GM19324 (cell line): ENCODE data around the gene ADISSP.

ENCODE experiments used
- ATAC-seq: cut with Tn5 transposase; IDR thresholded peaks from one replicate; pipeline ENCODE4 v1.9.1; 2021; ENCODE audit warnings: mild to moderate bottlenecking, moderate library complexity; ENCODE audit not compliant: unreplicated experiment, low FRiP score

Gene ADISSP

DNA sequence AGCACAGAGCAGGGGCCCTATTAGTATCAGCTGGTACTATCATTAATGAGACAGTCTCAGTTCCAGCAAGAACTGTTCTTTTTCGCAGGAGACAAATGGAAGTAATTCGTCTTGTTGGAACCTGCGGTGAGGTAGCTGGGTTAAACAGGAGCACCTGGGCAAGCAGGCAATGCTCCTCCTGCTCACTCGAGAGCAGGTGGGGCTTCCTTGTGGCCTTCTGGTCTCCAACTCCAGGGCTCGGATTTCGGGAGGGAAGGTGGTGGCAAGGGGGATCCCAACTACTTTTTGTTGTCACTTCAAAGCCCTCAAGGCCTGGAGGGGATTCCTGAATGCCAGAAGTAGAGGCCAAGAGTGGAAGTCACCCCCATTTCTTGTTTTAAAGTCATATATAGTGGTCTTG, 15.0 kb upstream of the ADISSP start:
- ATAC-seq = no peak

DNA sequence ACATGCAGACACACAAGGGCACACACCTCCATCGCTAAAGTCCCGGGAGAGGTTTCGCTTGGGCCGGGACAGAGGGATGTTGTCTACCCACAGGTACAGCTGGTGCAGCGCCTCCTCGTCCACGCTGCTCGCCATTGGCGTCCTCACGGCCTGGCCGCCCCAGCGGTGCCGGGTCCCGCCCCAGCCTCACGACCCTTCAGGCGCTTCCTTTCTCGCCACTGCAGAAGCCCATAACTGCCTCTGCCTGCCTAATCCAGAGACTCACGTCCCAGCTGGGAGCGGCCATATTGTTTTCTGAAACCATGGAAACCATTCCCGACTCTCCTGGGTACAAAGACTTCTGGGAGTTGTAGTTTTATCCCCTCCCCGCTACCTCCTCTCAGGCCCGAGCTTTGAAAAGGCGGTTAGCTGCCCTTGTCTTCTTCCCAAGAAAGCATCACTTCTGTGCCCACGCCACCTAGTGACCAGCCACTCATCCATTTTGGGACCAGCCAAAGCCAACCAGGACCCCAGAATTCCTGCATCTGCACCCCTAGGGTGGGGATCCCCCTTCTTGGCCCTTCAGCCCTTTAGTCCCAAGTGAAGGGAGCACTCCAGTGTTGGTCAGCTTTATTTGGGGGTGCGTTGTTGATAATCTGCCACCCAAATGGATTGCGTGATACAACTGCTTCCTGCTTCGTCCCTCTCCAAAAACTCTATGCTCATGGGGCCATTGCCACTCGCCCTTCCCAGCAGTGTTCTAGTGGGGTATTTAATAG, 13.8 kb upstream of the ADISSP start, which contains the start of gene SPEF1:
Gene SPEF1, minus strand, starts transcription at position 296 of the 758 bp plus-strand sequence. Its CDS starts 161 bp downstream, at position 135.
- ATAC-seq = peak; percentile 39

DNA sequence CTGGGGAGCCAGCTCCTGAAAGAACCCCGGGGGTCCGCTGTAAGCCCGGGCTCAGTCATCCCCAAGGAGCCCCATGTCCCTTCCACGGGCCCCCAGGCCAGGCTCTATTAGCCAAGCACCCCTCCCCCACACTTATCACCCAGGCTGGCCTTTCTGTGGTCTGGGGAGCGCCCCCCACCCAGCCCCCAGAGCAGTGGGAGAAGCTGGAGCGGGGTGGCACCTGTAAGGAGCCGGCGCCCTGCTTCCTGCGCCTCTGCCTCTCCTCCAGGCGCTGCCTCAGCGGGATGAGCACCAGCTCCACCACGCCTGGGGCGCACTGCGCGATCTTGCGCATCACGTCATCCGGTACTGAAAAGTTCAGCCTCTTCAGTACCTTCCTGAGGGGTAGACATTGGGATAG, 11.4 kb upstream of the ADISSP start:
- ATAC-seq = no peak

DNA sequence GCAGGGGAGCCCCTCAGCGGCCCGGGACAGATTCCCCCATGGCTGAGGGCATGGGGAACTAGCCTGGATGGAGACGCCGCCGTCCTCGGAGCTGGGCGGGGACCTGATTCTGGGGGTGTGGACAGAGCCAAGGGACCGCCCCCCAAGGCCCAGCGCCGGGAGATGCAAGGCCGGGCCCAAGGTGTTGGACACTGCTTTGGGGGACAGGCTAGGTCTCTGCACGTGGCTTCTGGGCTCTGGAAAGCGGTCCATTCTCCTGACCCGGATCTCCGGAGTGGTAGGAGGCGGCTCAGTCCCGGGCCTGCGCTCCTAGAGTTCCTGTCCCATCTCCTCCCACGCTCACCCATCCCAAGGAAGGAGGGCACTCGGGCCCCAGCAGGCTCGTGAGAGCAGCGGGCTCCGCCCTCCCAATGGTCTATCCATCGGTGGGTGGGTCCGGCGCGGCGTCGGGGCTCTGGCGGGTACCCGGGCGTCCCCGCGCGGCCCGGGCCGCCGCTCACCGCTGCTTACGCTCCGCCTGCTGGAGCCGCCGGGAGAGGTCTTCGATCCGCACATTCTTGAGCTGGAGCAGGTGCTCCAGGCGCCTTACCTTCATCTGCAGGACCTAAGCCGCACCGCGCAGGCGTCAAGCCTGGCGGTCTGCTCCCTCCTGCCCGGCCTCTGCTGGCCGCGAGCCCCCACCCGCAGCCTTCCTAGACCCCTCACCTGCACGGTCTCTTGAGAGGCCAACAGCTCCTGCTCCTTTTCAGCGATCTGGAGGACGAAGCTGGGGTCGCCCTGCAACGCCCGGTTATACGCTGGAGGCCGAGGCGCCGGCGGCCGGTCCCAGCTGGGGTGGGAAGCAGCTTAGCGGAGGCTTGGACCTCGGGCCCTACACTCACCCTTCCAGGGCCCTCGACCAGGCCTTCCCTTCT, 10.4 kb upstream of the ADISSP start:
- ATAC-seq = no peak

DNA sequence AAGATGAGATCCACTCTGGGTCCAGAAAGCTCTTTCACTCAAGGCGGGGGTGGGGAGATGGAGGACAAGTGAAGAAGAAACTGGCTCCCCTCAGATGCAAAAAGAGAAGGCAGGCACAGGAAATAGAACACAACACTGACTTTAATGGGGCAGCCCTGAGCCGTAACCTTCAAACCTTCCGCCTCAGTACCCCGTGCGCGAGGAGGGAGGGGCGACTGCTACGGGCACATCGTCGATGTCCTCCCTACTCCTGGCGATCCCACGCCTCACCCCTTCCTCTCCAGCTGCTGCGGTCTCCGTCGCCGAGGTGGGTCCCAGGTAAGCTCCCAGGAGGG, 9.8 kb upstream of the ADISSP start:
- ATAC-seq = no peak

DNA sequence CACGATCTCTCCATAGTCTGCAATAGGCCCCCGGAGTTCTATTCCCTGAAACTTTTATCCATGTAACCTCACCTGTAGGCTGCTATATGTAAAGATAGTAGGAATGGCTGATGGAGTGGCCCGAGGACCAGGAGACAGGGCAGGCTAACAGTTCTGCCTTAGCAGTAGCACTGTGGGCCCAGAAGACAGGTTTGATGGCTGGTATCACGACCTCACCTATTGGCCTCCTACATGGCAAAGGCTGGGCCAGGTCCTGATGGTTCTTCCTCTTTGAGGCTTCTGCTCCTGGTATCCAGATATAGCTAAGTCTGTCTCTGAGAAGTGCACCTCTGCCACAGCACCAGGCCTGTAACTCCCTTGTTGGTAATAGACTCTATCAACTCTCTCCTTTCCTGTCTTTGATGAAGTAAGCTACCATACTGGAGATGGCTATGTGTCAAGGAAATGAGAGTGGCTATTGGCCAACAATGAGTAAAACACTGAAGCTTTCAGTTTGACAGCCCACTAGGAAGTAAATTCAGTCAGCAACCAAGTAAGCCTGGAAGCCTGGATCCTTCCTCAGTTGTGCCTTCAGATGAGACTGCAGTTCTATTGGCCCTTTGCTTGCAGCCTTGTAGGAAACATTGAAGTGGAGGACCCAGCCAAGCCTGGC, 8.0 kb upstream of the ADISSP start:
- ATAC-seq = no peak

DNA sequence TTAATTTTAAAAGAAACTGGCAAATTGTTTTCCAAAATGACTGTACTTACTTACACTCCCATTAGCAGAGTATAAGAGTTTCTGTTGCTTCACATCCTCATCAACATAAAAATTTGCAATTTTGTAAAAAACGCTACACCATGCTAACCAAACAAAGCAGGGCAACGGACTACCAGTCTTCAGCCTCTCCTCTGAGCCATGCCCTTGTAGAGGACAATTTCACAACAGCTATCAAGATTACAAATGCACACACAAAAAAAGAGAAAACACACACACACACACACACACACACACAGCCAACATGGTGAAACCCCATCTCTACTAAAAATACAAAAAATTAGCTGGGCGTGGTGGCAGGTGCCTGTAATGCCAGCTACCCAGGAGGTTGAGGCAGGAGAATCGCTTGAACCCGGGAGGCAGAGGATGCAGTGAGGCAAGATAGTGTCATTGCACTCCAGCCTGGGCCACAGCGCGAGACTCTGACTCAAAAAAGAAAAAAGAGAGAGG, 4.1 kb upstream of the ADISSP start:
- no peak for ATAC-seq

DNA sequence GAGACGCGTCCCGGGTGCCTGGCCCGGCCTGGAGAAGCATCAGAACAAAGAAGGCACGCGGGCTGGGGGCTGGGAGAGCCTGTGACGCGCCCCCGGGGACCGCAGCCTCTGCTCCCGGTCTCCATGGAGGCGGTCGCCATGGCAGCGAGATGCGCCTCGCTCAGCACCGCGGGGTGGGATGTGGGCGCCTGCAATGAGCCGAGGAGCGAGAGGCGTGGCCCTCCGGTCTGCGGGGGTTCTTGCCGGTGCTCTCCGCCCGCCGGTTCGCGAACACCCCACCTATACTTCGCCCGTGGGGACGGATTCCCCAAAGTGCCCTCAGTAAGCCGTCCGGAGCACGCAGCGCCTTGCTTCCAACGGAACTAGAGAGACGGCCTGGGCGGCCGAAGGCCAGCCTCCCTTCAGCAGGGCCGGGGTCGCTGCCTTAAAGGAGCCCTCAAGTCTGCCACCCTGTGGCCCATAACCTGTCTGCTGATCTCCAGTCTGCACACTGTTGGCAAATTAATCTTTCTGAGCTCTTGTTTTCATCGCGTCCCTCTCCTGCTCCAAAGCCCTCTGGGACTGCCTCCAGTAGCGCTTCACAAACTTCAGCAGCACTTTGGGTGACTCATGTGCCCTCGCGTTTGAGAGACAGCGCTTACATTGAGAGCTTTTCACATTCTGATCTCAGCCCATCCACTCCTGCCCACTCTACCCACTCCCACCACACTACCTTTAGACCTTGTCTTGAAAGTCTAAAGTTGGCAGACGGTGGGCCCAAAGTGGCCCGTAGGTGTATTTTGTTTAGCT, 983 bp upstream of the ADISSP start:
- peak; percentile 28 for ATAC-seq

DNA sequence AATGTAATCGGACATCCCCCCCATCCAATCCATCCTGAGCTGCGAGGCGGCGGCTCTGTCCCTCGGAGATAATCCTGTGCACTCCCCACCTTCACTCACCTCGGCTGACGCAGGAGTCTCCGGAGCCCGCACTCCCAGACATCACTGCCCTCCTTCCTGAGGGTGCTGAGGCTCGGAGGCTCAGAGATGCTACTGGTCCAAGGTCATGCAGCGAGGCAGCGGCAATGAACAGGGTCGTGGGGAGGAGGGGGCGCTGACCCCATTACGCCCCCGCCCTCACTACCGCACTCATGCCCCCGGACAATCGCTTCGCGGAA, 485 bp downstream of the ADISSP start:
- ATAC-seq = no peak

DNA sequence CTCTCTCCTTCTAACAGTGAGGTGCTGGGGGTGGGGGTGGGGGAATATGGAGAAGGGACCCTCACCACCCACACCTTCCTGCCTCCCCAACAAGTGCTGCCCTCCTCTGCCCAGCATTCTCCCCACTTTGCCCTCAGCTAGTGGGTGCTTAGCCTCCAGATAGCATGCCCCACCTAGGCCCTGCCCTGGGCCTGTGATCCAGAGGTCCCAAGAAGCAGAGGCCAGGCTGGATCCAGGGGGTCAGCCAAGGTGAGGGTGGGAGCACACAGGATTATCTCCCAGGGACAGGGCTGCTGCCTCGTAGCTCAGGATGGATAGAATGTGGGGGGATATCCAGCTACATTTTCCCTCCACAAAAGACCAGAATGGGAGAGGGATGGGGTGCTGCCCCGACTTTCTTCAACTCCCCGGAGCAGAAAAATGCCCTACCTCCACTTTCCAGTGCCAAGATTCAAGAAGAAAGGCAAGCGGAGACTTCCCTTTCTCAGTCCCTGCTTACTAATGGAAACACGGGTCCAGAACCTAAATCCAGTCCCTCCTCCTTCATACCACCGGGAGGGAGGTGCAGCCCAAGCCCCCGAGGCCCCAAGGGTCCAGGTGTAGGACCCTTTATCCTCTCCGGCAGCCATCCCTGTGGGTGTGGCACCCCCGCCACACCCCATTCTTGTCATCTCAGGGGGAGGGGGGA, 987 bp downstream of the ADISSP start:
- ATAC-seq = no peak

DNA sequence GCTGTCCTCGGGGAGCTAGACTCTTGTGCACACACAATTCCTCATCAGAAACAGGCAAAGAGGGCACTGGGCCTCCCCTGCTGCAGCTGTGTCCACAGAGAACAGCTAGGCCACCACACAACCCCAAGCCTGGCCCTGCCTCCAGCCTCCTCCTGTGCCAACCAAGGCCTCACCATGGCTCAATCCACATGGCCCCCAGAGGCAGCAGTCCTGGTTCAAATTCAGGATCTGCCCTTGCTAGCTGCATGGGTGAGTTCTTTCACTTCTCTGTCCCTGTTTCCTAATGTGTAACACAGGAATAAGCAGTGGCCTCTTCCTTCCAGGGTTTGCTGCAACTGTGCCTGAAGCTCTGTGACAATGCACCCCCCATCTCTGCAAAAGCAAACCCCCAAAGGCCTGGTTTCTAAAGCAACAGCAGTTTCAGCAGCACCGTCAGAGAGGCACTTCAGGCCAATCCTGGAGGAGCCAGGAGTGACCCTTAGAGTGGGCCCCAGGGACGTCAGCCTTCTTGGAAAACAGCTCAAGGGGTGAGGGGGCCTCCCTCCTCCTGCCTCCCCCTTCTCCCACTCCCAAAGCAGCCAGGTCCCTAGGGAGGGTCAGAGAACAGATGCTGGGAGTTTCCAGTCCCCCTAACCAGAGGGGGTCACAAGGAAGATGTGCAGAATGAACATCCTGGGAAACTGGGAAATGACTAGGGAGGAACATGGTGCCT, 2.2 kb downstream of the ADISSP start:
- ATAC-seq = no peak

DNA sequence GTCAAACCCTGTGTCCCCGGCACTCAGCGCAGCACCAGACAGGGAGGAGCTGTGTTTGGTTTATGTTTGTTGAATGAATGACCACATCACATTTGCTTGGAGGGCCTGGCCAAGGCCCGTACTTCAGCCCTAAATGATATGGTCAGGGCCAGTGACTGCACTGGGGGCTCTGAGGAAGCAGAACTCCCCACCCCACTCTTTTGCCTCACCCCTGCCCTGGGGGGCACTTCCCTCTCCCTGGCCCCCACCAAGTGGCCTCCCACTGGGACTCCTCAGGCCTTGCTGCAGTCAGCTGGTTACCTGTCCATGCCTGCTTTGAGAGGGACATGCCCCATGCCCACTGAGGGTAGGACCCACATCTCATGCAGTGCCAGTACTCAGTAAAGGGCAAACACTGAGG, 2.9 kb downstream of the ADISSP start:
- ATAC-seq = no peak

DNA sequence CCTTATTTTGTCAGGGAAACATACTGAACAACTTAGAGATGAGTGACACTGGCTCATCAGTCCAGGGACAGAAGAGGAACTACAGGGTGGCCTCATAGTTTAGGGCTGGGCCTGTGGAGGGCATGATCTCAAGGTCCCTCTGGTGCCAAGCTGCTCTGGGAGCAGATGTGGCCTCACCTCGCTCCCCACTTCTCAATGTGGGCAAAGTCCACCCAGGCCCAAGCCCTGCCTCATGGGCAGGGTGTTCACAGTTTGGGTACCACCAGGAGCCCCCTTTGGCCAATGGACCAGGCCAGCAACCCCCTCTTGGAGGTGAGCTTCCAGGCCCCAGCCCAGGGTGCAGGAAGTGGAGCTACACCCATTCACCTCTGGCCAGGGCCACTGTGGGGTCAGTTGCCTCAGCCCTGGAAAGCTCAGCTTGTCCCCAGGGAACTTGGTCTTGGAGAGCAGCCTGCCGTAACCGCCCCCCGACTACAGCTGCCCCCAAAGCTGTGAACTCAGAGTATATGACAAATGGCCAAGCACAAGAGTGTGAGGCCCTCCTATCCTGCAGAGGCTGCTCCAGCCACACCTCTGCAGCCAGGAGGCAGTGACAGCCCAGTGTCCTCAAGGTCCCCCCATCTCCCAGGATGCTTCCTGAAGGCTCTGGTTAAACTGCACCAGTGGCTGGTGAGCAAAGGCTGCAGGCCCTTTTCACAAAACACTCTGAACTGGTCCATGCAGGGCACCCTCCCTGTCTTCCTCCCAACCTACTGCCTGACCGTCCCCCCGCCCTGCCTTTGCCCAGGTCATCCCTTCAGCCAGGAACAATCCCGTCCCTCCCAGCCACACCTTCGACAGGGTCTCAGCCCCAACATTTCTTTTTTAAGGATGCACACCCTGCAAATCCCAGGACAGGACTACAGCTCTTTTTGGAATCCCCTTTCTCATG, 3.6 kb downstream of the ADISSP start:
- no peak for ATAC-seq

DNA sequence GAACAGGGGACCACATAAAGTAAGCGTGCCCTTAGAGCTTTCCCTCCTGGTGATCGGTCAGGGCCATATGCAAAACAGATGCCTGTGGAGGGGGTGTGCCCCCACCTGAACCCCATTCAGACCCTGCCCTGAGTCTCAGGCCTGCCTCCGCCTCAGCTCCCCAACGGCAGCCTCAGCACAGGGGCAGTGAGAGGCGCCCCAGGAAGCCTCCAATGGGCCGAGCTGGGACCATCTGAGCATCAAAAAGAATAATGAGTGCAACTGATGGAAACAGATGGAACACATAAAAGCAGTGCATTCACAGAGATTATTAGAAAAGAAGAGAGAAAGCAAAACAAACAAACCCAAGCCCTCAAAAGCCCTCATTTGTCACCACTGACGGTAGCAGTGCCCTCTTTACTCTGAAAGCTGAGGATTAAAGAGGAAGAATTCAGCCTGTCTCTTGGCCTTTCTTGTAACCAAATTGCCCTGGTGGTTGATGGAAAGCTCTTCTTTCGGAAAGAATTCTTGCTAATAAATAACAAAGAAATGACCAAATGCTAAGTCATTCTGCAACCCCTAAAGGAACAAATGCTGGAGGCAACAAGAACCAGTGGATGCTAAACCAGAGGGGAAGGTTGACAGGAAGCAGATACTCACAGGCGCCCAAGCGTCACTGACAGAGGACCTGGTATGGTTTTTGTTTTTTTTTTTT, 6.8 kb downstream of the ADISSP start:
- no peak for ATAC-seq

DNA sequence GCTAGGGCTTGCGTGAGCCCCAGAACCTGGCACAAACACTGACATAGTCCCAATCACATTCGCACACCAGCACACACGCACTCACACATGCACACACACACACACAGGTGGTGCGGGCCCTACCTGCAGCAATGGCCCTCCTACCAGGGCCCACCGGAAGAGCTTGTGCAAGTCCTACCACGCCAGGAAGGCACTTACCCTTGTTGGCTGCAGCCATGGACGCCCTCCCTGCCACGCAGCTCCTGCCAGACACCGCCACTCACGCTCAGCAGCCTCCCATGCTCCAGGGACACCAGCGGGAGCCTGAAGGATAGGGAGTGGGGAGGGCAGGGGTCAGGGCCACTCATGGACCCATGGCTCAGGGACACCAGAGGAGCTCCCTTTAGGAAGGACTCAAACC, 7.7 kb downstream of the ADISSP start:
- no peak for ATAC-seq

DNA sequence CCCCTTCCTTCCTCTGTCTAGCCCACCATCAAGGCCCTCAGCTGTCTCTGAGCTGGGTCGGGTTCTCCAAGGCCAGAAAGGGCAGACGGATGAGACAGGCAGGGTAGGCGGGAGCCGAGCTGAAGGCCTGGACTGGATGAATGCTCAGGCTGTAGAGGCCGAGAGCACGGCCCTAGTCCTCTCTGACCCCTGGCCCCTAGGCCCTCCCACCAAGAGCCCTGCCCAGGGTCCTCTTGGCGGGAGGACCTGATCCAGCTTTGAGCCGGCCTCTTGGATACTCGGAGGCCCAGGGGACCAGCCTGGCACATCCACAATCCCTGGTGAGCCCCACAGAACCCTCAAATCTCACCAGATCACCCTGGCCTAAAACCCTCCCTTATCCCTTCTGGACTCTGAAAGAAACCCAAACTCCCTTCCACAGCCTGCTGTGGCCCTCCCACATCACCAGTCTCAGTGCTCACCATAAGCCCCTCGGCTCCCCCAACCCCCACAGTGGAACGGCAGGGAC, 8.2 kb downstream of the ADISSP start:
- ATAC-seq = no peak

DNA sequence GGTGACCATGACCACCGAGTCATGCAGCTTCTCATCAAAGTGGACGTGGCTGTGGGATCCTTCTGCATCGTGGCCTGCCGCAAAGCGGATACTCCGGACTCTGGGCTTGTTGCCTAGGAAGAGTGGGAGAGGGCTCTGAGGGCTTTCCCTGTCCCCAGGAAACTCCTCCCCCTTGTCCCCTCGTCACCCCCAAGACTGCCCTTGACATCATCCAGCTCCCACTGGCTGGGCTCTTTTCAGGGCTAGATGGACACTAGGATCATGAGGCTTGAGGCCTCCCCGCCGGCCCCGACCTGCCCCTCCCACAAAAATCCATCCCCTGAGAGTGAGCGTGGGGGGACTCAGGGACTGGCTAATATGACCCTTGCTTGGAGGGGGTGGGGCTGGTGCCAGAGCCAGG, 9.0 kb downstream of the ADISSP start:
- no peak for ATAC-seq
